T-helper 1 cell treated with Interleukin-12 subunit alpha and Interleukin-12 subunit beta and Interleukin-4 antibody, amounts not matched to agents 30 μg/mL and 1 μg/mL, for 36 hours (primary cell): ENCODE results near the gene CNTN4.

Source experiments
- H3K27ac Mint-ChIP-seq: one replicate; pipeline ENCODE4 v1.8.0; 2021; ENCODE audit warnings: mild to moderate bottlenecking, mixed read lengths
- H3K27me3 Mint-ChIP-seq: one replicate; pipeline ENCODE4 v1.8.0; 2021; ENCODE audit warnings: low read depth, mixed read lengths
- H3K36me3 Mint-ChIP-seq: one replicate; pipeline ENCODE4 v1.8.0; 2021; ENCODE audit warnings: low read depth, mixed read lengths
- H3K4me1 Mint-ChIP-seq: one replicate; pipeline ENCODE4 v1.8.0; 2021; ENCODE audit warnings: low read depth, mixed read lengths
- H3K4me3 Mint-ChIP-seq: one replicate; pipeline ENCODE4 v1.8.0; 2021; ENCODE audit warnings: mild to moderate bottlenecking, moderate library complexity, mixed read lengths
- H3K9me3 Mint-ChIP-seq: one replicate; pipeline ENCODE4 v1.8.0; 2021; ENCODE audit warnings: mixed read lengths

CNTN4 gene

DNA sequence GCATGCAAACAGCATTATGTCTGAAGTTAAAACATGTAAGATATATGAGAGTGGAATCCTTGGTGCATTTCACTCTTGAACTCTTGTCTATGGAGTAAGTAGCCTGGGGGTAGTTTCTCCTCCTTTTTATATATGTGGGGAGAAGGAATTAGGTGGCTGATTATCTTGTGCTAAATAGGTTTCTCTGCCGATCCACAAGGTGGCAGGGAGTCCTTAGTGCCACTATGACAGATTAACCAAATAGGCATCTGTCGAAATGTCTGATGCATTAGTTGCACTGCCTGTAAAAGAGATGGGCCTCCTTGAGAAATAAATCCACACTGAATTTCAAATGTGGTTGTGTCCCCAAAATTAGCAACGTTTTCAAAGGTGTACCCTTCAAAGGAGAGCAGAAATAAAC lies 170.1 kb downstream of the CNTN4 start:
- no peak overlapping the region for H3K27ac Mint-ChIP-seq
- H3K36me3 Mint-ChIP-seq = no peaks in the 10 kb centered on the region
- H3K9me3 Mint-ChIP-seq = no peaks in the 10 kb centered on the region
- H3K4me1 Mint-ChIP-seq = no peaks in the 10 kb centered on the region
- H3K27me3 Mint-ChIP-seq = no peaks in the 10 kb centered on the region
- H3K4me3 Mint-ChIP-seq = no peak overlapping the region

GRCh38 chr3:2274526-2274925 lies 175.9 kb downstream of the CNTN4 start:
- Mint-ChIP-seq H3K27me3 (no peaks in the 10 kb centered on the region), H3K27ac (no peak overlapping the region), H3K36me3 (no peaks in the 10 kb centered on the region), H3K4me3 (no peak overlapping the region), H3K9me3 (no peaks in the 10 kb centered on the region), H3K4me1 (no peaks in the 10 kb centered on the region)

DNA sequence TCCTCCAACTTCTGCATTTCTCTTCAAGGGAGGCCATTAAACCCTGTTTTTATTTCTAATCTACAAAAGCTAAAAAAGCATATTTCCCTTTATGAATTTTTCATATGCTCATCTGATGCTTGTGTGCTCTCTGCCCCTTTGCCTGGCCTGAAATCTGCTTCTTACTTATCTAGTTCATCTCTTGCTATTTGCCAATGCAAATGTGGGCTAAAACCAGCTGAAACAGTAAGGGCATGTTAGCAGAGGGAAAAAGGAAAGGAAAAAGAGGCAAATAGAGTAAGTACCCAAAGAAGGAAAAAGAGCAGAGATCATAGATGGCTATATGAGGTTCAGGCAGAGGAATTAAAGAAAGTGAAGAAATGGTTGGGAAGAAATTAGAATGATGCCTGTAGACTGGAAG lies 185.2 kb downstream of the CNTN4 start:
- H3K36me3 Mint-ChIP-seq = no peaks in the 10 kb centered on the region
- no peak overlapping the region for H3K4me3 Mint-ChIP-seq
- H3K4me1 Mint-ChIP-seq = no peaks in the 10 kb centered on the region
- no peaks in the 10 kb centered on the region for H3K9me3 Mint-ChIP-seq
- no peak overlapping the region for H3K27ac Mint-ChIP-seq
- H3K27me3 Mint-ChIP-seq = no peaks in the 10 kb centered on the region

DNA sequence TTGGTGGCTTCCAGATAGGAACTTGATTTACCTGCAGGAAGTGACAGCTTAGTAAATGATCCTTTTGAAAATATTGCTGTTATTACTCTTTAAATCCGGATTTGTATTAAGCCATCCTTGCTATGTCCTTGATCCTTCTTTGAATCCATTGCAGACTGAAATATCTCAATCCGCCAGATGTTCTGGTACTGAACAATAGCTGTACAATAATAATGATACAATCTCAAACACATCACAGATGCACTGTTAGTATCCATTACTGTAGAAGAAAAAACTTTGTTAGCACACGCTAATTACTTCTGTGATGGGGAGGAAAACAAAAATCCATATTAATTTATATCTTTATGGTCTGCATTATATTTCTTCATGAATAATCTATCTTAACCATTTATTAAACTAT lies 202.3 kb downstream of the CNTN4 start:
- H3K9me3 Mint-ChIP-seq = peaks cover 4% of the 10 kb centered on the region
- H3K4me3 Mint-ChIP-seq = no peak overlapping the region
- no peaks in the 10 kb centered on the region for H3K36me3 Mint-ChIP-seq
- H3K4me1 Mint-ChIP-seq = no peaks in the 10 kb centered on the region
- no peak overlapping the region for H3K27ac Mint-ChIP-seq
- H3K27me3 Mint-ChIP-seq = no peaks in the 10 kb centered on the region

GRCh38 chr3:2301361-2301760 lies 202.7 kb downstream of the CNTN4 start:
- Mint-ChIP-seq H3K4me1 (no peaks in the 10 kb centered on the region), H3K9me3 (peaks cover 2% of the 10 kb centered on the region), H3K4me3 (no peak overlapping the region), H3K27ac (no peak overlapping the region), H3K36me3 (no peaks in the 10 kb centered on the region), H3K27me3 (no peaks in the 10 kb centered on the region)

- Mint-ChIP-seq H3K9me3 (no peaks in the 10 kb centered on the region), H3K4me3 (no peak overlapping the region), H3K4me1 (no peaks in the 10 kb centered on the region), H3K36me3 (no peaks in the 10 kb centered on the region), H3K27me3 (no peaks in the 10 kb centered on the region), H3K27ac (no peak overlapping the region)
These were observed 204.9 kb downstream of the CNTN4 start for GRCh38 chr3:2303566-2303965.

GRCh38 chr3:2311022-2311421 lies 212.4 kb downstream of the CNTN4 start:
- Mint-ChIP-seq H3K27me3 (no peaks in the 10 kb centered on the region), H3K9me3 (no peaks in the 10 kb centered on the region), H3K4me1 (no peaks in the 10 kb centered on the region), H3K4me3 (no peak overlapping the region), H3K36me3 (no peaks in the 10 kb centered on the region), H3K27ac (no peak overlapping the region)

GRCh38 chr3:2317521-2317920 lies 218.9 kb downstream of the CNTN4 start:
- Mint-ChIP-seq H3K36me3 (no peaks in the 10 kb centered on the region), H3K4me1 (no peaks in the 10 kb centered on the region), H3K4me3 (no peak overlapping the region), H3K9me3 (no peaks in the 10 kb centered on the region), H3K27me3 (no peaks in the 10 kb centered on the region), H3K27ac (no peak overlapping the region)

GRCh38 chr3:2334921-2335320 lies 236.3 kb downstream of the CNTN4 start:
- Mint-ChIP-seq H3K9me3 (no peaks in the 10 kb centered on the region), H3K27ac (no peak overlapping the region), H3K4me1 (no peaks in the 10 kb centered on the region), H3K27me3 (no peaks in the 10 kb centered on the region), H3K4me3 (no peak overlapping the region), H3K36me3 (no peaks in the 10 kb centered on the region)

GRCh38 chr3:2343031-2343682 lies 244.5 kb downstream of the CNTN4 start:
- no peak overlapping the region for H3K27ac Mint-ChIP-seq
- H3K9me3 Mint-ChIP-seq = no peaks in the 10 kb centered on the region
- no peak overlapping the region for H3K4me3 Mint-ChIP-seq
- H3K27me3 Mint-ChIP-seq = no peaks in the 10 kb centered on the region
- no peaks in the 10 kb centered on the region for H3K4me1 Mint-ChIP-seq
- no peaks in the 10 kb centered on the region for H3K36me3 Mint-ChIP-seq

- H3K4me3 Mint-ChIP-seq = no peak overlapping the region
- H3K27me3 Mint-ChIP-seq = no peaks in the 10 kb centered on the region
- no peaks in the 10 kb centered on the region for H3K36me3 Mint-ChIP-seq
- H3K27ac Mint-ChIP-seq = no peak overlapping the region
- H3K9me3 Mint-ChIP-seq = no peaks in the 10 kb centered on the region
- peaks cover 2% of the 10 kb centered on the region for H3K4me1 Mint-ChIP-seq
These were observed 253.6 kb downstream of the CNTN4 start for GRCh38 chr3:2352134-2352762.

DNA sequence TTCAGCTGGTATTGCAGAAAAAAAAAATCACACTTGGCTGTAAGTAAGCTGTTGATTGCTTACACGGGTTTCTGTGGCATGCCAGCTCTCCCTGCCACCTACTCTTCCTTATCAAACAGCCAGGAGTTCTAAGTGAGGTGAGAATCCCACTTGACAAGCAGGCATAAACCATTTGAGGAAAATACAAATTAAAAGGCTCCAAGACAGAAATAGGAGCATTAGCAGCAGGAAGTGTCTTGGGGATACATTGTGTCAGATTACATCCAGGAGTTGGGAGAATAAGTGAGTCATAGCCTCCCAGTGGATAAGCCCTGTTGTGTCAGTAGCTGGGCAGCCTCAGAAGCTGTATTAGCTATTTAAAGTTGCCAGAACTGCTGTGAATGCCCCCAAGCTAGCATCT lies 256.0 kb downstream of the CNTN4 start:
- no peaks in the 10 kb centered on the region for H3K9me3 Mint-ChIP-seq
- no peaks in the 10 kb centered on the region for H3K27me3 Mint-ChIP-seq
- no peak overlapping the region for H3K4me3 Mint-ChIP-seq

DNA sequence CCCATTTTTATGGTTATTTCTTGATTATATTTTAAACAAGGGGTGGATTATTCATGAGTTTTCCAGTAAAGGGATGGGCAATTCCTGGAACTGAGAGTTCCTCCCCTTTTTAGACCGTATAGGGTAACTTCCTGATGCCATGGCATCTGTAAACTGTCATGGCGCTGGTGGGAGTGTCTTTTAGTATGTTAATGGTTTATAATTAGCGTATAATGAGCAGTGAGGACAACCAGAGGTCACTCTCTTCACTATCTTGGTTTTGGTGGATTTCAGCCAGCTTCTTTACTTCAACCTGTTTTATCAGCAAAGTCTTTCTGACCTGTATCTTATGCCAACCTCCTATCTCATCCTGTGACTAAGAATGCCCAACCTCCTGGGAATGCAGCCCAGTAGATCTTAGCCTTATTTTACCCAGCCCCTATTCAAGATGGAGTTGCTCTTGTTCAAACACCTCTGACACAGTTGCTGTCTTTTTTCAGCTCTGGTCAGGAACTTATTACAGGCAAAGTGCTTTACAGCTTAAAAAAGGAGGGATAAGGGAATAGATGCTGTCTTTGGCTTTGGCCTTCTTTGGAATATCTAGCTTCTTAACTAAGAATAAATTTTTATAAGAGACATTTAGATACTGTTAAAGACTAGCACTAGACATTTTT lies 257.8 kb downstream of the CNTN4 start:
- H3K27ac Mint-ChIP-seq = no peak overlapping the region
- no peak overlapping the region for H3K4me3 Mint-ChIP-seq
- H3K27me3 Mint-ChIP-seq = no peaks in the 10 kb centered on the region
- peaks cover 2% of the 10 kb centered on the region for H3K4me1 Mint-ChIP-seq
- no peaks in the 10 kb centered on the region for H3K36me3 Mint-ChIP-seq
- no peaks in the 10 kb centered on the region for H3K9me3 Mint-ChIP-seq

More for the DNA sequence above, 256.0 kb downstream of the CNTN4 start:
- no peaks in the 10 kb centered on the region for H3K36me3 Mint-ChIP-seq
- peaks cover 2% of the 10 kb centered on the region for H3K4me1 Mint-ChIP-seq
- H3K27ac Mint-ChIP-seq = no peak overlapping the region

GRCh38 chr3:2360815-2361214 lies 262.1 kb downstream of the CNTN4 start:
- Mint-ChIP-seq H3K4me1 (peaks cover 2% of the 10 kb centered on the region), H3K9me3 (no peaks in the 10 kb centered on the region), H3K27me3 (no peaks in the 10 kb centered on the region), H3K27ac (no peak overlapping the region), H3K4me3 (no peak overlapping the region), H3K36me3 (no peaks in the 10 kb centered on the region)

DNA sequence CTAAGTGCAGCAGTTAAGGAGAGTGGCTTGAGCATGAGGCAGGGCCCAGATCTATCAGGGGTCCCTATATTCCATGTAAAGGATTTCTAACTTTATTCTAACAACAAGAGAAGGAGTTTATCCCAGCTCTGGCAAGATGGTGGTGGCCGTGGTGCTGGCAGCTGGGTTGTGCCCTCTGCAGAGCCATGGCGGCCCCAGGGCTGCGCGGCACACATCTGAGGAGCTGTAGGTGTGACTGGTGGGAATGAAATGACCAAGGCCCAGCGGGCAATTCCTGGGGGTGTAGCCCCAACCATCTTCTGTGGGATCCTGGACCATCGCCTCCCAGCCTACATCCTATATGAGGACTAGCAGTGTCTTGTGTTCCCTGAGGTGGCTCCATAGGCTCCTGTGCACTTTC lies 263.5 kb downstream of the CNTN4 start:
- no peaks in the 10 kb centered on the region for H3K4me1 Mint-ChIP-seq
- no peaks in the 10 kb centered on the region for H3K27me3 Mint-ChIP-seq
- H3K9me3 Mint-ChIP-seq = no peaks in the 10 kb centered on the region

More for the DNA sequence above, 263.5 kb downstream of the CNTN4 start:
- H3K36me3 Mint-ChIP-seq = no peaks in the 10 kb centered on the region
- no peak overlapping the region for H3K27ac Mint-ChIP-seq
- H3K4me3 Mint-ChIP-seq = no peak overlapping the region
